ENCODE measurements around the gene FEM1B.
"Not testable (repeated sequence)": the region's sequence is repeated elsewhere in the genome, so short reads cannot be mapped to it uniquely, and the experiment has no call there.

FEM1B gene

GRCh38 chr15:68232449-68232848 lies 45.1 kb upstream of the FEM1B start:
- no peaks in the 10 kb centered on the region for H3K9me3 ChIP-seq (ENCODE audit: low read length)
- no peaks in the 10 kb centered on the region for H3K9me2 ChIP-seq (ENCODE audit: low read depth, low read length)
- no peaks in the 10 kb centered on the region for H3F3A ChIP-seq (ENCODE audit: insufficient read depth, low read length)
- H3K27ac ChIP-seq (ENCODE audit: low read depth, low read length, poor library complexity, severe bottlenecking), result no peak overlapping the region
- H3K4me2 ChIP-seq (ENCODE audit: low read length), result no peak overlapping the region
- H2AFZ ChIP-seq (ENCODE audit: low read length), result no peak overlapping the region
- no peaks in the 10 kb centered on the region for H3K27me3 ChIP-seq (ENCODE audit: insufficient read depth, low read length)
- H3K9ac ChIP-seq (ENCODE audit: low read length), result no peak overlapping the region
- no peaks in the 10 kb centered on the region for H4K20me1 ChIP-seq (ENCODE audit: insufficient read depth, low read length)
- TF ChIP-seq EZH2 (IDR thresholded peaks at IDR 0.05; ENCODE audit: borderline replicate concordance, low read length), result no peak
- TF ChIP-seq, protein P1, sequence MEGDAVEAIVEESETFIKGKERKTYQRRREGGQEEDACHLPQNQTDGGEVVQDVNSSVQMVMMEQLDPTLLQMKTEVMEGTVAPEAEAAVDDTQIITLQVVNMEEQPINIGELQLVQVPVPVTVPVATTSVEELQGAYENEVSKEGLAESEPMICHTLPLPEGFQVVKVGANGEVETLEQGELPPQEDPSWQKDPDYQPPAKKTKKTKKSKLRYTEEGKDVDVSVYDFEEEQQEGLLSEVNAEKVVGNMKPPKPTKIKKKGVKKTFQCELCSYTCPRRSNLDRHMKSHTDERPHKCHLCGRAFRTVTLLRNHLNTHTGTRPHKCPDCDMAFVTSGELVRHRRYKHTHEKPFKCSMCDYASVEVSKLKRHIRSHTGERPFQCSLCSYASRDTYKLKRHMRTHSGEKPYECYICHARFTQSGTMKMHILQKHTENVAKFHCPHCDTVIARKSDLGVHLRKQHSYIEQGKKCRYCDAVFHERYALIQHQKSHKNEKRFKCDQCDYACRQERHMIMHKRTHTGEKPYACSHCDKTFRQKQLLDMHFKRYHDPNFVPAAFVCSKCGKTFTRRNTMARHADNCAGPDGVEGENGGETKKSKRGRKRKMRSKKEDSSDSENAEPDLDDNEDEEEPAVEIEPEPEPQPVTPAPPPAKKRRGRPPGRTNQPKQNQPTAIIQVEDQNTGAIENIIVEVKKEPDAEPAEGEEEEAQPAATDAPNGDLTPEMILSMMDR (IDR thresholded peaks at IDR 0.05; ENCODE audit: low read length), result no peak
- peaks cover 14% of the 10 kb centered on the region for H3K79me2 ChIP-seq (ENCODE audit: insufficient read depth, low read length)
- no peak overlapping the region for H3K4me3 ChIP-seq (ENCODE audit: low read depth, low read length, poor library complexity, severe bottlenecking)
- H3K4me1 ChIP-seq (ENCODE audit: insufficient read depth, low read length, severe bottlenecking), result peaks cover 19% of the 10 kb centered on the region
- no peaks in the 10 kb centered on the region; the same call in 1 of the 2 replicates for H3K36me3 ChIP-seq (ENCODE audit: insufficient read depth, low read length)

GRCh38 chr15:68232937-68233336 lies 44.6 kb upstream of the FEM1B start:
- Histone ChIP-seq H2AFZ (ENCODE audit: low read length) (no peak overlapping the region), H3K27me3 (ENCODE audit: insufficient read depth, low read length) (no peaks in the 10 kb centered on the region), H3F3A (ENCODE audit: insufficient read depth, low read length) (no peaks in the 10 kb centered on the region), H3K4me2 (ENCODE audit: low read length) (no peak overlapping the region), H3K9ac (ENCODE audit: low read length) (no peak overlapping the region), H3K4me1 (ENCODE audit: insufficient read depth, low read length, severe bottlenecking) (peaks cover 14% of the 10 kb centered on the region), H4K20me1 (ENCODE audit: insufficient read depth, low read length) (no peaks in the 10 kb centered on the region), H3K9me3 (ENCODE audit: low read length) (no peaks in the 10 kb centered on the region), H3K9me2 (ENCODE audit: low read depth, low read length) (no peaks in the 10 kb centered on the region), H3K36me3 (ENCODE audit: insufficient read depth, low read length) (no peaks in the 10 kb centered on the region; the same call in 1 of the 2 replicates), H3K27ac (ENCODE audit: low read depth, low read length, poor library complexity, severe bottlenecking) (no peak overlapping the region), H3K4me3 (ENCODE audit: low read depth, low read length, poor library complexity, severe bottlenecking) (no peak overlapping the region), H3K79me2 (ENCODE audit: insufficient read depth, low read length) (peaks cover 10% of the 10 kb centered on the region; the same call in 1 of the 2 replicates)
- TF ChIP-seq EZH2 (IDR thresholded peaks at IDR 0.05; ENCODE audit: borderline replicate concordance, low read length), result no peak
- TF ChIP-seq, protein P1 (IDR thresholded peaks at IDR 0.05; ENCODE audit: low read length), result no peak

- Histone ChIP-seq H3K9me3 (ENCODE audit: low read length) (no peaks in the 10 kb centered on the region), H3K9me2 (ENCODE audit: low read depth, low read length) (no peaks in the 10 kb centered on the region), H4K20me1 (ENCODE audit: insufficient read depth, low read length) (no peaks in the 10 kb centered on the region), H3K4me2 (ENCODE audit: low read length) (no peak overlapping the region), H3K4me3 (ENCODE audit: low read depth, low read length, poor library complexity, severe bottlenecking) (no peak overlapping the region), H3K27me3 (ENCODE audit: insufficient read depth, low read length) (no peaks in the 10 kb centered on the region), H3F3A (ENCODE audit: insufficient read depth, low read length) (no peaks in the 10 kb centered on the region), H2AFZ (ENCODE audit: low read length) (no peak overlapping the region), H3K27ac (ENCODE audit: low read depth, low read length, poor library complexity, severe bottlenecking) (no peak overlapping the region), H3K79me2 (ENCODE audit: insufficient read depth, low read length) (no peaks in the 10 kb centered on the region), H3K9ac (ENCODE audit: low read length) (no peak overlapping the region), H3K4me1 (ENCODE audit: insufficient read depth, low read length, severe bottlenecking) (peaks cover 11% of the 10 kb centered on the region), H3K36me3 (ENCODE audit: insufficient read depth, low read length) (no peaks in the 10 kb centered on the region; the same call in 1 of the 2 replicates)
- no peak for TF ChIP-seq EZH2 (IDR thresholded peaks at IDR 0.05; ENCODE audit: borderline replicate concordance, low read length)
- TF ChIP-seq, protein P1 (IDR thresholded peaks at IDR 0.05; ENCODE audit: low read length), result no peak
These were observed 43.5 kb upstream of the FEM1B start for GRCh38 chr15:68234060-68234459.

DNA sequence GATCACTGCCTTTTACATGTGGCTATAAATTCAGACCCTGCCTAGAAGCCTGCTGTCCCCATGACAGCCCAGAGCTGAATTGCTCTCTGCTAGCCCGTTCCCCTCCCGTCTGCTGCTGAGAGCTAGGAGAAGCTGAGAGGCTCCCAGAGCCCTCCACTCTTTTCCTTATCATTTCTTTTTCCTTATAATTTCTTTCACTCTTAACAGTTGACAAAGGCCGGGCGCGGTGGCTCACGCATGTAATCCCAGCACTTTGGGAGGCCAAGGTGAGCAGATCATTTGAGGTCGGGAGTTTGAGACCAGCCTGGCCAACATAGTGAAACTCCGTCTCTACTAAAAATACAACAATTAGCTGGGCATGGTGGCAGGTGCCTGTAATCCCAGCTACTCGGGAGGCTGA lies 43.0 kb upstream of the FEM1B start:
- H2AFZ ChIP-seq (ENCODE audit: low read length); H3K9me3 ChIP-seq (ENCODE audit: low read length); H3F3A ChIP-seq (ENCODE audit: insufficient read depth, low read length); H4K20me1 ChIP-seq (ENCODE audit: insufficient read depth, low read length); H3K27ac ChIP-seq (ENCODE audit: low read depth, low read length, poor library complexity, severe bottlenecking); H3K79me2 ChIP-seq (ENCODE audit: insufficient read depth, low read length); H3K4me3 ChIP-seq (ENCODE audit: low read depth, low read length, poor library complexity, severe bottlenecking); H3K4me2 ChIP-seq (ENCODE audit: low read length); H3K36me3 ChIP-seq (ENCODE audit: insufficient read depth, low read length); H3K27me3 ChIP-seq (ENCODE audit: insufficient read depth, low read length); H3K9ac ChIP-seq (ENCODE audit: low read length); H3K9me2 ChIP-seq (ENCODE audit: low read depth, low read length): not testable (repeated sequence)
- H3K4me1 ChIP-seq (ENCODE audit: insufficient read depth, low read length, severe bottlenecking), result peaks cover 11% of the 10 kb centered on the region

Data from OCI-LY1 (cell line).